Measurements from ENCODE around the gene MTREX.

The MTREX gene

GRCh38 chr5:55324815-55325418, 17.1 kb downstream of the MTREX start:
- peak; percentile 72 for DNase-seq (ENCODE audit: low spot score)

DNA sequence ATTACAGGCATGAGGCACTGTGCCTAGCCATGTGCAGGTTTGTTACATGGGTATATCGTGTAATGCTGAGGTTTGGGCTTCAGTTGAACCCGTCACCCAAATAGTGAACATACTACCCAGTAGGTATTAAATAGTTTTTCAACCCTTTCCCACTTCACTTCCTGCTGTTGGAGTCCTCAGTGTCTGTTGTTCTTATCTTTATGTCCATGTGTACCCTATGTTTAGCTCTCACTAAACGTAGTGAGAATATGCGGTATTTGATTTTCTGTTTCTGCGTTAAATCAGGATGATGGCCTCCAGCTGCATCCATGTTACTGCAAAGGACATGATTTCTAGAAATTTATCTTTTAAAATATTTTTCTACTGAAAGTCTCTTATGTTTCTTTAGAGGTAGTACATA, 17.8 kb downstream of the MTREX start:
- DNase-seq (ENCODE audit: low spot score) = no peak

GRCh38 chr5:55327281-55327680, 19.5 kb downstream of the MTREX start:
- no peak for DNase-seq (ENCODE audit: low spot score)

- DNase-seq (ENCODE audit: low spot score) = no peak
These were observed 23.5 kb downstream of the MTREX start for GRCh38 chr5:55331321-55331720.

GRCh38 chr5:55333017-55333416, 25.2 kb downstream of the MTREX start:
- DNase-seq (ENCODE audit: low spot score) = no peak

DNA sequence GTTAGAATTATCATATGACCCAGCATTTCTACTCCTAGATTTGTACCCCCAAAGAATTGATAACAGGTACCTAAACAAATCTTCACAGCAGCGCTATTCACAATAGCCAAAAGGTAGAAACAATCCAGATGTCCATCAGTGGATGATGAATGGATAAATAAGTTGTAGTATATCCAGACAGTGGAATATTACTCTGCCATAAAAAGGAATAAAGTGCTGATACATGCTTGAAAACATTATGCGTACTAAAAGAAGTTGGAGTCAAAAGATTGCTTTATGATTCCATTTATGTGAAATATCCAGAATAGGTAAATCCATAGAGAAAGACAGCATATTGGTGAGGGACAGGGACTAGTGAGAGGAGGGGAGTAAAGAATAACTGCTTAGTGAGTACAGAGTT, 26.0 kb downstream of the MTREX start:
- DNase-seq (ENCODE audit: low spot score) = no peak

GRCh38 chr5:55338092-55338613, 30.4 kb downstream of the MTREX start:
- DNase-seq (ENCODE audit: low spot score) = no peak

DNA sequence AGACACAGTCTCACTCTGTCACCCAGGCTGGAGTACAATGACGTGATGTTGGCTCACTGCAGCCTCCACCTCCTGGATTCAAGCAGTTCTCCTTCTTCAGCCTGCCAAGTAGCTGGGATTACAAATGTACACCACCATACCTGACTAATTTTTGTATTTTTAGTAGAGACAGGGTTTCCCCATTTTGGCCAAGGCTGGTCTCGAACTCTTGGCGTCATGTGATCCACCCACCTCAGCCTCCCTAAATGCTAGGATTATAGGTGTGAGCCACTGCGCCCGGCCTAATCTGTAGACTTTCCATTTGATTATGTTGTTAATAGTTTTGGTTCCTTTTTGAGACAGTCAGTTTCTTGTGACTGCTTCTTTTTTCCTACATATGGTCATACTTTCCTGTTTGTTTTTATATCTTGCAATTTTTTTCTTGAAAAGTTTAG, 31.0 kb downstream of the MTREX start:
- DNase-seq (ENCODE audit: low spot score) = peak; percentile 8

- DNase-seq (ENCODE audit: low spot score) = no peak
These were observed 35.3 kb downstream of the MTREX start for GRCh38 chr5:55343107-55343506.

DNA sequence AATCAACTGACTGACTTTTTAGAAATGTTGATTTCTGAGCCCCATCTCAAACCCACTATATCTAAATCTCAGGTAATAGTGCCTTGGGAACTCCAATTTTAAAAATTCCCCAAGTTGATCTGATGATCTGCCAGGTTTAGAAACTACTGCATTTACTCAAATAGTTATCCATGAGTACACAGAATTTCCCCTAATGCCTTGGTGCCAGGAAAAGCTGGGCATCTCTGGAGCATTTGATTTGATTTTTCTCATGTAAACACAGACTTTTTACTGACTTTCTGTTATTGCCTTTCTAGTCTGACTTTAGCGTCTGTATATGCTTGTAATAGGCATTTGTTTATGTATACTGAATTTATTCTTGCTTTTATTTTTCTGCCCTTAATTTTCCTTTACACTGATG, 35.8 kb downstream of the MTREX start:
- DNase-seq (ENCODE audit: low spot score) = no peak

DNA sequence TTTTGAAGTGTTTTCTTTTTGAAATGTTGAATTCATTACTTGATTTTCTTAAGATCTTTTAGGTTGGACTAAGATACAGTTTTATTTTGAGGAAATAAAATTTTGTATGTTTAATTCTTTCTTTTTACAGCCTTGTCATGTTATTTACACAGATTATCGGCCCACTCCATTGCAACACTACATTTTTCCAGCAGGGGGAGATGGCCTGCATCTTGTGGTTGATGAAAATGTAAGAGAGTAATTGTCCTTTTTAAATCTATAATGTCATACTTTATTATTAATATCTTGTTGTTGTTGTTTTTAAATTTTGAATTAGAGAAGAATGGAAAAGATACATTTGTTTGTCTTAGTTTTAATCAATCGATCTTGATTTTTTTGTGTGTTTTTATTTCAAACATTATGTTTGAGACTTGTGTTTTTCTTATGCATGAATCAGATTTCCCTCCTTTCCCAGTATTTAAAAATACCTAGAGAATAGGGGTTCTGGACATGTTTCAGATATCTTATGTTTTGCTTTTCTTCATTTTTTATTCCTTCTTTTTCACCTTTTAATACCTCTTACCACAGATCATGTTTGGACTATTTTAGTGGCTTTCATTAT, 36.7 kb downstream of the MTREX start:
- peak; percentile 74 for DNase-seq (ENCODE audit: low spot score)

DNA sequence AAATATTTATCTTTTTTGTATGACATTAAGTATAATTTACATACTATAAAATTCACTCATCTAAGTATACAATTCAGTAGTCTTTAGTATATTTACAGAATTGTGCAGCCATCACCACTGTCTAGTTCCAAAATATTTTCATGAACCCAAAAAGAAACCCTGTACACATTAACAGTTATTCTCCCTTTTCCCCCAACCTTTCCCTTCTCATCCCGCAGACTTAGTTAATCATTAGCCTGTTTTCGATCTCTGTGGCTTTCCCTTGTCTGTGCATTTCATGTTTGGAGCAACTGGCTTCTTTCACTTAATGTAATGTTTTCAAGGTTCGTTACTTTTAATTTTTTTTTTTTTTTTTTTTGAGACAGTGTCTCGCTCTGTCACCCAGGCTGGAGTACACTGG, 37.5 kb downstream of the MTREX start:
- DNase-seq (ENCODE audit: low spot score) = no peak

- DNase-seq (ENCODE audit: low spot score) = no peak
These were observed 40.0 kb downstream of the MTREX start for GRCh38 chr5:55347786-55348185.

GRCh38 chr5:55350754-55351153, 43.0 kb downstream of the MTREX start:
- DNase-seq (ENCODE audit: low spot score) = no peak

- no peak for DNase-seq (ENCODE audit: low spot score)
These were observed 49.1 kb downstream of the MTREX start for GRCh38 chr5:55356896-55357295.

- DNase-seq (ENCODE audit: low spot score) = no peak
These were observed 52.4 kb downstream of the MTREX start for GRCh38 chr5:55360190-55360589.

DNA sequence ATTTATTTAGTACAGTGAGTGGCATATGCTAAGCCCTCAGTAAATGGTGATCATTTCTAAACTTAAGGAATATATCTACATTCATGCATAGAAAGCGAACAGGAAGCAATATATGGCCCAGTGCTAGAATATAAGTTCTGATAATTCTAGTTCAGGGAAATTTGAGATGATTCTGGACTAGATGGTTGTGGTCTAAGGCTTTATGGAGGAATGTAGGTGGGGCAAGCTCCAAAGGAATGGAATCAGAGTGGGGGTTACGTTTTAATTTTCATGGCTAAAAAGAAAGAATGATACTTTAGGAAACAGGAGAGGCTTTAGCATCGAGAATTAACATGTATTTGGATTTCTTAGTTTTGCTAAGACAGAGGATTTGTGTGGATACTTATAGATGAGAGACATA, 56.1 kb downstream of the MTREX start:
- no peak for DNase-seq (ENCODE audit: low spot score)

DNA sequence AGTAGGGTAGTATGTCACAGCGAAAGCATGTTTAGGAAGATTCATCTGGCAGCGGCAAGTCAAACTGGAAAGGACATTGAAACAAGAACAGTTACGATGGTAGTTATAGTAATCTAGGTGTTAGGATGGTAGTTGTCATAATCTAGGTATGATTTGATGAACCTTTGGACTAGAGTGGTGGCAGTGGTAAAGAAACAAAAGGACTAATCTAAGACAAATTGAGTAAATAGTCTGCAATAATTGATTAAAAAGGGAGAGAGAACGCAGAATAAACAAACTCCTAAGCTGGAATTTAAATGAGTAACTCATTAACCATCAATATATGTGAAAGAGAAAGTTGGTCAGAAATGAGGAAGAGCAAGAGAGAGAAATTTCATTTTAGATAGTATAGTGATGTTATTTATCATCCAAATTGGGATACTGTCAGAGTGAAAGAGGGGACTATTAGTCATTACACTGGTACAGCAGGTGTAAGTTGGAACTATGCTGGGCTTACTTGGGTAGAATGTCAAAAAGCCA, 56.8 kb downstream of the MTREX start:
- no peak for DNase-seq (ENCODE audit: low spot score)

DNA sequence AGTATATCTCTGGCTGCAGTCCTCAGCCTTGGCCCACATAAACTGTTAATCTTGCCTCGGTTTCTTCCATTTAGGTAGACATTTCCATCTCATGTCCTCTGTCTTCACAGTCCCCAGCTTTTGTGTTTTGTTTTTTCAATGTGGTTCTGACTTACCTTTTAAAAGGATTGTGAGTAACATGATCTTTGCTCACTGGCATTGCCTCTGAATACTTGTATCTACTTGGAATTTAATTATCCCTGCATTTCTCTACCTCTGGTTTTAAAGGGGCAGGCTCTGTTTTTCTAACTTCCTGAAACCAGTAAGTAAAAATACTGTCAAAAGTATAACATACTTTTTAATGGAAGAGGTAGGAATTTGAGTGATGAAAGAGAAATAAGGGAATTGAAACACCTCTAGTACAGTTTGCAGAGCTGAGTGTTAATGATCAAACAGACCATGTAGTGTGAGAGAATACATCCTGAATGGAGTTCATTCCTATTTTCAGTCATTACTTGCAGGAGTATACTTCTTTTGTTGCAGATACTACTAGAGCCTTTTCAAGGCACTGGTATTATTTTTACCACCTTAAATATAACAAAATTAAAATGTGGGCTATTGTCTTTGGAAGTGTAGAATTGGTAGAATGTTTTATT, 62.6 kb downstream of the MTREX start:
- no peak for DNase-seq (ENCODE audit: low spot score)

GRCh38 chr5:55371145-55371544, 63.4 kb downstream of the MTREX start:
- no peak for DNase-seq (ENCODE audit: low spot score)

DNA sequence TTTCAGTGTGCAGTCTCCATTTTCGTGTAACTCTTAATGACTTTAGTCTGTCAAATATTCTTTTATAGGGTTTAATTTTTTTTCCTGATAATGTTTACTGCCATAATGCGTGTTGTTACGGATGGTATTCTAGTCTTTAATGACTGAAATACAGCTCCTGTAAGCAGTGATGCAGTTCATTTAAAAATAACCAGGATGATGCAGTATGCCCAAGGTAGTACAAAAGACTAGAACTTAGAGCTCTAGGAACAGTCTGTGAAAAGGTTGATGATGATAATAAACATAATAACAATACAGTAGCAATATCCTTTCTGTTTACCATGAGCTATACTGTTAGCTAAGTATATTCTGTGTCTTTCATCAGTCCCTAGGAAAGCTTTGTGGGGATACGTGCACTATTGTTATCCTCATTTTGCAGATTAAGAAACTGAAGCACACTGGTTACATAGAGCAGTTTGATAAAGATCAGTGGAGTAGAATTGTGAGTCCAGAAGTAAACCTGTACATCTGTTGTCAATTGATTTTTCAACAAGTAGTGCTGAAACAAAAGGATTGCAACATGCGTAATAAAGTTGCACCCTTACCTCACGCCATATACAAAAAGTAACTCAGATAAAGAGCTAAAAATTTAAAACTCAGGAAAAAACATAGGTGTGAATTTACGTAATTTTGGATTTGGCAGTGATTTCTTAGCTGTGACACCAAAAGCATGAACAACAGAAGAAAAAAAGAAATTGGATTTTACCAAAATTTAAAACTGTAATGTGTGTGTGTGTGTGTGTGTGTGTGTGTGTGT, 64.5 kb downstream of the MTREX start:
- DNase-seq (ENCODE audit: low spot score) = no peak

GRCh38 chr5:55377810-55378209, 70.0 kb downstream of the MTREX start:
- DNase-seq (ENCODE audit: low spot score) = no peak

All from Ammon's horn (tissue), 1 donor.